HG03378 (cell line): ENCODE results near the gene TLE5.
"Not testable (repeated sequence)": the region's sequence is repeated elsewhere in the genome, so short reads cannot be mapped to it uniquely, and the experiment has no call there.

Experiments
- ATAC-seq: cut with Tn5 transposase; IDR thresholded peaks from one replicate; pipeline ENCODE4 v1.9.1; 2021; ENCODE audit warnings: mild to moderate bottlenecking, moderate library complexity; ENCODE audit not compliant: unreplicated experiment

TLE5 gene

DNA sequence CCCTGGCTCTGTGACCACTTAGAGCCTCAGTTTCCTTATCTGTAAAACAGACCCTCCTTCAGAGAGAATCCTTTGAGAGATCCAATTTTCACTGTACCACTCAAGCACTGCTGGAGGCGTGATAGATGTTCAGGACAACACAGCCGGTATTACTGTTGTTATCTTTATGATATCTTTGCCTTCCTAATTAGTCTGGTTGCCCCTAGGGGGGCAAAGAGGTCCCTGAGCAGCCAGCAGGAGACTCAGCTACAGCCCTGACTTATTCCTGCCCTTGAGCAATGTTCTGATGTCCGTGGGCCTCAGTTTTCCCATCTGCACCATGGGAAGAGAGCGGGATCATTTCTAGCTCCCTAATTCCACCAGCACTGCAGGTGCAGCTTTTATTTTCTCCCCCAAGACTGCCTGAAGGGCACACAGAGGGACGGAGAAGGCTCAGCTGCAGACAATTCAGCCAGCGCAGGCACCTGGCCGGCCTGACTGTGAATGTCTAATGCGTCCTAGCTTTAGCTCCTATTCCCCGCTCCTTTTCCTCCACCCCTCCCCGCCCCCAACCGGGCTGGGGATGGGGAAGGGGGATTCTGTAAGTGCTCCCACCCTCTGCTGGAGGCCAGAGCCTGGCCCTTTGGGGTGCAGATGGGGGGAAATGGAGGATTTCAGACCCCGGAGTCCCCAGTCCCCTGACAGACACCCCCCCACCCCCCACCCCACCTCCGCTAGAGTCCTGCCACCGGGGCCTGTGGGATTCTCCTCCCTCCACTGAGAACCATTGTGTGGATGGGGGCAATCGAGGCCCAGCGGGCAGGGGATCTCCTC is 16.2 kb downstream of the TLE5 start:
- ATAC-seq: no peak

DNA sequence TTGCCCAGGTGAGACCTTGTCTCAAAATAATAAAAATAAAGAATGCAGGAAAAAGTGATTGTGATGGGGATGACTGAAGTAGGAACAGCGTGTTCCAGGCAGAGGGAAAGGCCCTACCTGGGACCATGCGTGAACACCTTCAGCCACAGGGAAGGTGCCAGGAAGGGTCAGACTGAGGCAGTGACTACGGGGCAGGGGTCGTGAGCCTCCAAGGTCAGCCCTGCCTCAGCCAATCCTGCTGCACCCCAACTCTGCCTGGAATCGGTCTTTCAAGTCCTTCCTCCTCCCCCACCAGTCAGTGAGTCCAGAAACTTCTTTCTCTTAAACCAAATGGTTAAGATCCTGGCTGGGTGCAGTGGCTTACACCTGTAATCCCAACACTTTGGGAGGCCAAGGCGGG is 17.1 kb downstream of the TLE5 start:
- no peak for ATAC-seq

GRCh38 chr19:3042621-3043267 is 19.6 kb downstream of the TLE5 start:
- ATAC-seq: no peak

DNA sequence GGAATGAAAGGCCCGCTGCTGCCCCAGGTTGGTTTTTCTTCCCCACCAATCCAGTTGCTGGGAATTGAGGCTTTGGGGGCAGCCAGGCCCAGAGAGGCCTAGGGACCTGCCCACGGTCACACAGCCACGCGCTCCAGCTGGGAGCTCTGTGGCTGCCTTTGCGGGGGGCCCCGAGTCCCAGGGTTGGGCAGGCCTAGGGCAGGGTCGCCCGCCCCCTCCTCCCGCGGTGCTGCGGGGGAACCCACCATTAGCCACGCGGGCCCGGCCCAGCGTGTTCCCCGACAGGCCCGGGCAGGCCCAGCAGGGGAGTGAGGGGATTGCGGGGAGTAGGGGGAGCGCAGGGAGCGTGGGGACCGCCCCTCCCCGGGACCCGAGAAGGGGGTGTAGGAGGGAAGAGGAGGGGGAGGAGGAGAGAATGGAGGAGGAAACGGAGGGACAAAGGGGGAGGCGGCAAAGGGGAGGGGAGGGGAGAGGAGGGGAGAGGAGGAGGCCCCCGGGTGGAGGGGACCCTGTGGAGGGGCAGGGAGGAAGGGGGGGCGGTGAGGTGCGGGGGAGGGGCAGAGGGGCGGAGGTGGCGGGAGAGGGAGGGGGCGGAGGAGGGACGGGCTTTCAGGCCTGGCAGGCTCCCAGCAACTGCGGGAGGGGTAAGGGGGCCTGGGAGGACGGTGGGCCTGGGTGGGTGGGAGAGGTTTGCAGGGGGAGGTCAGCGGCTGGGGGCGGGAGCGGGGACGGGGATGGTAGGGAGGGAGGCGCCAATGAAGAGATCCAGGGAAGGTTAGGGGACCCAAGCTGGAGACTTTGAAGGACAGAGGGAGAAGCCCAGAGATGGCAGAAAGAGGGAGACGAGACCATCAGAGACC is 20.3 kb downstream of the TLE5 start:
- no peak for ATAC-seq

DNA sequence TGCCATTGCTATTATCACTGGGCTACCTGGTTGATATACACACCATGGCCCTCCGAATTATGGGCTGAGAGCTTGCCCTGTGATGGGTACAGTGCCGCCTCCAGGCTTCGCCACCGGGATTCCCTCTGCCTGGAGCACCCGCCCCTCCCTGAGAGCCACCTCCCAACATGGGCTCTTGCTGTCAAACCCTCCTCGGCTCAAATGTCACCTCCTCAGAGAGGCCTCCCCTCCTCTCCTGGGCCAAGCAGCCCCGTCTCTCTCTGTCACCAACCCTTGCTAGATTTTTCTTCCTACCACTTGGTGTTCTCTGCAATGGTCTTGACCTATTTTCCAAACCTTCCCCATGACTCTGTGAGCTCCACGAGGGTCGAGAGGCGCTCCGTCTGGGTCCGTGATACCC is 21.0 kb downstream of the TLE5 start:
- ATAC-seq: no peak

DNA sequence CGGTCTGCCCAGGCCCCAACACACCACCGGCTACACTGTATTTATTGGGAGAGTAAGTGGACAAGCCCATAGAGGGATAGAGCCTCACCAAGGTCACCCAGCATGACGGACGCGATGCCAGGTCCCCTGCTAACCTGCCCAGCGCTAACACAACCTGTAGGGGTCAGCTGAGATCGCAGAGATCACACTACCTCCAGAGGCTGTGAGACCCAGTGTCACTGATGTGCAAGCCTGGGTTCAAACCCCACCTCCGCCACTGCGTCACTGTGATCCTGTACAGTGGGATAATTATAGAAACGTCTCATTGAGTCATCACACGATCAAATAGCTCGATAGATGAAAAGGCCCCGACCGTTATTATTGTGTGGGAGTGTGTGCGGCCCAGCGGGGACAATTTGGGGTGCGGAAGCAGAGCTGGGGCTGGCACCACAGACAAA is 22.6 kb downstream of the TLE5 start:
- no peak for ATAC-seq

DNA sequence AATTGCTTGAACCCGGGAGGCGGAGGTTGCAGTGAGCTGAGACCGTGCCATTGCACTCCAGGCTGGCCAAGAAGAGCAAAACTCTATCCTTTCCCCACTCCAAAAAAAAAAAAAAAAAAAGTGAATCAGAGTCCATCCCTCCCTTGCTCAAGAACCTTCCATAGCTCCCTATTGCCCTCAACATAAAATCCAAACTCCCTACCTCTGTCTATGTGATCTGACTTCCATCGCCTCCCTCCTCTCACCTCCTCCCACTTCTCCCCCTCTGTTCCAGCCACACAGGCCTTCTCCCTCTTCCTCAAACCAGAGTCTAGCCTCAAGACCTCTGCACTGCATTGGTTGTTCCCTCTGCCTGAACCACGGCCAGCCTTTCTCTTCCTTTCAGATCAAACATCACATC is 23.2 kb downstream of the TLE5 start:
- ATAC-seq: no peak

- ATAC-seq: no peak
These were observed 24.1 kb downstream of the TLE5 start for GRCh38 chr19:3038214-3038613.

DNA sequence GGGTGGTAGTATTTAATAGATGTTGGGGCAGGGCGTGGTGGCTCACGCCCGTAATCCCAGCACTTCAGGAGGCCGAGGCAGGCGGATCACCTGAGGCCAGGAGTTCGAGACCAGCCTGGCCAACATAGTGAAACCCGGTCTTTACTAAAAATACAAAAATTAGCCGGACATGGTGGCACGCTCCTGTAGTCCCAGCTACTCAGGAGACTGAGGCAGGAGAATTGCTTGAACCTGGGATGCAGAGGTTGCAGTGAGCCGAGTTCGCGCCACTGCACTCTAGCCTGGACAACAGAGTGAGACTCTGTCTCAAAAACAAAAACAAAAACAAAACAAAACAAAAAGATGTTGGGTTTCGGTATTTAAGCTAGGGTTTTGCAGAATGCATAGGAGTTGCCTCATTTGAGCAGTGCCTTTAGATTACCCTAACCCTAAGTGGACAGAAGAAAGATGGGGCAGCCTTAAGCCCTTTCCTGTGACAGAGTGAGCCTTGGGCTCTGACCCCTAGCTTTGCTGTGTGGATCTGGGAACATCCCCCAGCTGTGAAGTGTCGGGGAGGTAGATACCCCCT is 25.2 kb downstream of the TLE5 start:
- not testable (repeated sequence) for ATAC-seq

- ATAC-seq: peak; percentile 43
These were observed 25.9 kb downstream of the TLE5 start for GRCh38 chr19:3036119-3036976.

DNA sequence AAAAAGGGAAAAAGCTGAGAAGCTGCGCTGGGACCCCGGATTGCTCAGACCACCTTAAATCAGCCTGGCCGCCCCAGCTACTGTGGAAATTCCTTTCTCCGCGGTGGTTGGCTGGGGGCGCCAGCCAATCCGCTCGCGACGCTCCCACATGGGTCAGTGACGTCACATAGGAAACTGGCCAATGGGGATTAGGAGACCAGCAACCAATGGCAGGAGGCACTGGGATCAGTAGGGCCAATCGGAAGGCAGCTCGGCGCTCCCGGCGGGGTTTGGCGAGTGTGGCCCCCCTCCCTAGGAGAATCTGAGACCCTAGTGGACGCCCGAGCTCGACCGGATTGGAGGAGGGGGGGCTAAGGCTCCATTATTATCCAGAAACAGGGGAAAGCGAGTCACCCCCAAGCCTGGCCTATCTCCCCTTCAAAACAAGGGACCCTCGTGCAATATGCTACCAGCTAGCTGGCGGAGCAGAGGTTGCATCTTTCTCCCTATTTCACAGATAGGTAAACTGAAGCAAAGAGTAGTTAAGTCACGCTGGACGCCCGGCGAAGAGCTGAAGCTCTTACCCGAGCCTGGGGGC is 26.7 kb downstream of the TLE5 start:
- ATAC-seq: peak; percentile 75

DNA sequence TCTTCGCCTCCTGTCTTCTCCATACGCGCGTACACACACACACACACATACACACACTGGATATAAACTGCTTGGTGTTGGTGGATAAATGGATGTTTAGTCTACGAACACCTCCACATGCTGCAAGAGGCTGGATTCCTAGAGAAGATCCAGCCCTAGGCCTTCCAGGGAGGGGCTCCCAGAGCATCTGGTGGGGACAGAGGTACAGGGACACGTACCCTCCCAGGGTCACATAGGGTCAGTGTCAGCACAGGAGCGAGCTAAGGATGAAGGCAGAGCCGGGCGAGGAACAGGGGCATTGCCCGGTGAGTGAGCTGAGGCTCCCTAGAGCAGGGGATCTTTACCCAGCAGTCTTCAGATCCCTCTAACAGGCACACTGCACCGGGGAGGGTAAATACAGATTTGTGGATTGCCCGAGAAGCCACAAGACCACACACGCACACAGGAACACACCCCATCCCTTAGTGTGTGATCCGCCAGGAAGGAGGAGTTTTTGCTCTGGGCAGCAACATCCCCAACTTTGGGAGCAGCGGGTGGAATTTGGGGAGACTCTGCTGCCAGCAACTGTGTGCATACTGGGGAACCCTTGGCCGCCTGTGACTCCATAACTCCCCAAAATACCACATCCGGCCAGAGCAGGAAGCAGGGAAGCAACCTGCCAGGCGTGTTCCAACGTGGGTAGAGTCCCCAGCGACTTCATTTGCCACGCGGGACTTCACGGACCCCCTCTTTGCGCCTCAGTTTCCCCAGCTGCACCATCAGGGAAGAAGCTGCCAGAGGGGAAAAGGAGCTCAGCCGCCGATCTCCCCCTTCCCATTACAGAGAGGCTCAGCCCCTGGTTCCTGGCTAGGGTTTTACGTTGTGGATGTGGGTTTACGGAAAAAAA is 27.4 kb downstream of the TLE5 start:
- ATAC-seq: no peak

GRCh38 chr19:3034406-3034655 is 28.0 kb downstream of the TLE5 start:
- no peak for ATAC-seq

GRCh38 chr19:3033595-3034405 is 28.5 kb downstream of the TLE5 start:
- ATAC-seq: no peak

DNA sequence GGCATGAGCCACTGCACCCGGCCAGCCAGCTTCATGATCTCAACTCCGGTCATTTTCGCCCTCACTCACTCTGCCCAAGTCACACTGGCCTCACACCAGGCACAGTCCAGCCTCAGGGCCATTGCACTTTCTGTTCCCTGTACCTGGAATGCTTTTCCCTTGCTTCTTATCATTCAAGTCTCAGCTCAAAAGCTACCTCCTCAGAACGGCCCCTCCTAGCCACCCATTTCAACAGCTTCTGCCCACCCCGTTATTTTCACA is 30.8 kb downstream of the TLE5 start:
- ATAC-seq: no peak

GRCh38 chr19:3029065-3029923 is 33.0 kb downstream of the TLE5 start, which contains the start of gene TLE2:
TSS of gene TLE2 (minus strand) at chr19:3029280. CDS start at chr19:3028904, 376 bp downstream.
- no peak for ATAC-seq

GRCh38 chr19:3028305-3029064 is 33.8 kb downstream of the TLE5 start:
- ATAC-seq: no peak
